Astrocyte (in vitro differentiated cells and primary cell): ENCODE measurements around the gene ADAMTS8. TPM values are rescaled to one million over a fixed set of nuclear protein-coding genes. Genes with fewer than 3 reads are reported as not detected.
"Not testable (repeated sequence)": the region's sequence is repeated elsewhere in the genome, so short reads cannot be mapped to it uniquely, and the experiment has no call there.

Experiments
- DNase-seq: peaks from one replicate; pipeline ENCODE4 v3.0.0-alpha.2; 2010; ENCODE audit warnings: low read depth
- FAIRE-seq: peaks from 2 replicates; lab custom pipeline; 2011; peaks lifted over from hg19 to GRCh38; lab: Jason Lieb, UNC
- H2AFZ ChIP-seq: 2 replicates; pipeline ENCODE4 v1.6.0; 2012; ENCODE audit warnings: low read depth, low read length, inconsistent platforms
- H3K27ac ChIP-seq: 2 replicates; pipeline ENCODE4 v1.5.1; 2011; ENCODE audit warnings: low read depth, low read length, inconsistent platforms
- H3K27me3 ChIP-seq: 2 replicates; pipeline ENCODE4 v1.6.0; 2011; ENCODE audit warnings: low read length, inconsistent platforms; ENCODE audit not compliant: insufficient read depth
- H3K36me3 ChIP-seq: 2 replicates; pipeline ENCODE4 v1.5.1; 2011; ENCODE audit warnings: low read length, inconsistent platforms; ENCODE audit not compliant: insufficient read depth
- H3K4me1 ChIP-seq: 2 replicates; pipeline ENCODE4 v1.5.1; 2011; ENCODE audit warnings: low read length, inconsistent platforms; ENCODE audit not compliant: insufficient read depth
- H3K4me2 ChIP-seq: 2 replicates; pipeline ENCODE4 v1.6.0; 2012; ENCODE audit warnings: low read length, inconsistent platforms
- H3K4me3 ChIP-seq: 2 replicates; pipeline ENCODE4 v1.5.1; 2011; ENCODE audit warnings: low read depth, mild to moderate bottlenecking, low read length, inconsistent platforms; ENCODE audit not compliant: insufficient read depth
- H3K79me2 ChIP-seq: 2 replicates; pipeline ENCODE4 v1.6.0; 2012; ENCODE audit warnings: mild to moderate bottlenecking, low read length, inconsistent platforms; ENCODE audit not compliant: insufficient read depth
- H3K9ac ChIP-seq: 2 replicates; pipeline ENCODE4 v1.6.0; 2012; ENCODE audit warnings: mild to moderate bottlenecking, low read length, inconsistent platforms
- H3K9me3 ChIP-seq: 2 replicates; pipeline ENCODE4 v1.5.1; 2012; ENCODE audit warnings: low read depth, mild to moderate bottlenecking, low read length, inconsistent platforms; ENCODE audit not compliant: insufficient read depth
- H4K20me1 ChIP-seq: 2 replicates; pipeline ENCODE4 v1.6.0; 2012; ENCODE audit warnings: low read length, inconsistent platforms; ENCODE audit not compliant: insufficient read depth
- H3K27ac Mint-ChIP-seq: one replicate; pipeline ENCODE4 v1.8.0; 2021; ENCODE audit warnings: mild to moderate bottlenecking, mixed read lengths; ENCODE audit not compliant: unreplicated experiment
- H3K27me3 Mint-ChIP-seq: one replicate; pipeline ENCODE4 v1.8.0; 2021; ENCODE audit warnings: low read depth, mixed read lengths; ENCODE audit not compliant: unreplicated experiment
- H3K36me3 Mint-ChIP-seq: one replicate; pipeline ENCODE4 v1.8.0; 2021; ENCODE audit warnings: low read depth, mixed read lengths; ENCODE audit not compliant: unreplicated experiment
- H3K4me1 Mint-ChIP-seq: one replicate; pipeline ENCODE4 v1.8.0; 2021; ENCODE audit warnings: low read depth, mixed read lengths; ENCODE audit not compliant: unreplicated experiment
- H3K4me3 Mint-ChIP-seq: one replicate; pipeline ENCODE4 v1.8.0; 2021; ENCODE audit warnings: mild to moderate bottlenecking, moderate library complexity, mixed read lengths; ENCODE audit not compliant: unreplicated experiment
- H3K9me3 Mint-ChIP-seq: one replicate; pipeline ENCODE4 v1.8.0; 2021; ENCODE audit warnings: mild to moderate bottlenecking, mixed read lengths; ENCODE audit not compliant: unreplicated experiment
- CTCF ChIP-seq: IDR thresholded peaks from 2 replicates; pipeline ENCODE4 v1.5.1; 2011; ENCODE audit warnings: low read depth, mild to moderate bottlenecking, inconsistent platforms, low read length, moderate library complexity; ENCODE audit not compliant: insufficient read depth
- EZH2 ChIP-seq: IDR thresholded peaks from 2 replicates; pipeline ENCODE4 v1.6.1; 2012; ENCODE audit warnings: mild to moderate bottlenecking, low read length, inconsistent platforms; ENCODE audit not compliant: insufficient read depth
- total RNA-seq: library from RNA; stranded (reverse); gene quantifications from 2 replicates; pipeline ENCODE4 v1.2.1, GENCODE V29; 2021

ADAMTS8 gene
- total RNA-seq, 1 donor from 2014 or later: 0.20 TPM

- Histone ChIP-seq H3K9me3 (no peaks in the 10 kb centered on the region), H3K79me2 (no peaks in the 10 kb centered on the region), H3K4me2 (no peak overlapping the region), H3K27me3 (no peaks in the 10 kb centered on the region), H4K20me1 (no peaks in the 10 kb centered on the region), H3K4me3 (no peak overlapping the region), H2AFZ (no peak overlapping the region), H3K9ac (no peak overlapping the region), H3K36me3 (no peaks in the 10 kb centered on the region), H3K4me1 (no peaks in the 10 kb centered on the region), H3K27ac (no peak overlapping the region)
- peaks cover 5% of the 10 kb centered on the region for H3K36me3 Mint-ChIP-seq
- H3K4me1 Mint-ChIP-seq: peaks cover 8% of the 10 kb centered on the region
- no peak overlapping the region for H3K27ac Mint-ChIP-seq
- peaks cover 27% of the 10 kb centered on the region for H3K27me3 Mint-ChIP-seq
- H3K4me3 Mint-ChIP-seq: no peak overlapping the region
- peaks cover 15% of the 10 kb centered on the region for H3K9me3 Mint-ChIP-seq
- TF ChIP-seq CTCF (no peak), EZH2 (no peak)
- DNase-seq: peak; percentile 18
- no peak for FAIRE-seq
These were observed 13.3 kb upstream of the ADAMTS8 start for GRCh38 chr11:130441719-130442118.

GRCh38 chr11:130439876-130440275 is 11.5 kb upstream of the ADAMTS8 start:
- Histone ChIP-seq H3K4me2 (no peak overlapping the region), H3K4me1 (peaks cover 13% of the 10 kb centered on the region), H3K27me3 (no peaks in the 10 kb centered on the region), H3K36me3 (no peaks in the 10 kb centered on the region), H3K9ac (no peak overlapping the region), H3K27ac (no peak overlapping the region), H4K20me1 (no peaks in the 10 kb centered on the region), H3K79me2 (no peaks in the 10 kb centered on the region), H3K9me3 (no peaks in the 10 kb centered on the region), H3K4me3 (no peak overlapping the region), H2AFZ (no peak overlapping the region)
- no peak overlapping the region for H3K4me3 Mint-ChIP-seq
- no peak for FAIRE-seq
- peaks cover 18% of the 10 kb centered on the region for H3K27me3 Mint-ChIP-seq
- H3K27ac Mint-ChIP-seq: peak overlapping the region; percentile 22
- H3K4me1 Mint-ChIP-seq: peaks cover 18% of the 10 kb centered on the region
- H3K9me3 Mint-ChIP-seq: peaks cover 15% of the 10 kb centered on the region
- TF ChIP-seq CTCF: no peak
- TF ChIP-seq EZH2: no peak
- peaks cover 5% of the 10 kb centered on the region for H3K36me3 Mint-ChIP-seq
- peak; percentile 74 for DNase-seq

- H4K20me1 ChIP-seq: no peaks in the 10 kb centered on the region
- H3K27ac Mint-ChIP-seq: no peak overlapping the region
- no peaks in the 10 kb centered on the region for H3K36me3 ChIP-seq
- H3K79me2 ChIP-seq: no peaks in the 10 kb centered on the region
- H3K27ac ChIP-seq: no peak overlapping the region
- peaks cover 13% of the 10 kb centered on the region for H3K4me1 ChIP-seq
- H3K9me3 ChIP-seq: no peaks in the 10 kb centered on the region
- H2AFZ ChIP-seq: no peak overlapping the region
- no peaks in the 10 kb centered on the region for H3K27me3 ChIP-seq
- no peak overlapping the region for H3K4me3 ChIP-seq
- peaks cover 15% of the 10 kb centered on the region for H3K9me3 Mint-ChIP-seq
- TF ChIP-seq CTCF (no peak), EZH2 (no peak)
- no peak overlapping the region for H3K4me2 ChIP-seq
- H3K27me3 Mint-ChIP-seq: peaks cover 11% of the 10 kb centered on the region
- H3K4me1 Mint-ChIP-seq: peaks cover 18% of the 10 kb centered on the region
- no peak overlapping the region for H3K9ac ChIP-seq
- peaks cover 5% of the 10 kb centered on the region for H3K36me3 Mint-ChIP-seq
- H3K4me3 Mint-ChIP-seq: no peak overlapping the region
- no peak for FAIRE-seq
- no peak for DNase-seq
These were observed 10.7 kb upstream of the ADAMTS8 start for GRCh38 chr11:130439160-130439519.

- Mint-ChIP-seq H3K9me3 (peaks cover 15% of the 10 kb centered on the region), H3K4me1 (peaks cover 18% of the 10 kb centered on the region), H3K27me3 (peaks cover 11% of the 10 kb centered on the region)
- H3K9ac ChIP-seq, H4K20me1 ChIP-seq, H3K27ac Mint-ChIP-seq, H3K4me3 ChIP-seq, H3K36me3 Mint-ChIP-seq, H3K36me3 ChIP-seq, H3K4me2 ChIP-seq, DNase-seq, FAIRE-seq, H3K27me3 ChIP-seq, H3K27ac ChIP-seq, H2AFZ ChIP-seq, H3K4me3 Mint-ChIP-seq, H3K9me3 ChIP-seq, H3K79me2 ChIP-seq: not testable (repeated sequence)
- H3K4me1 ChIP-seq: peaks cover 13% of the 10 kb centered on the region
These were observed 10.2 kb upstream of the ADAMTS8 start for GRCh38 chr11:130438401-130439159.
